ENCODE data around the gene TRIO. TPM values are rescaled to one million over a fixed set of nuclear protein-coding genes. Genes with fewer than 3 reads are reported as not detected.

Gene TRIO
- total RNA-seq, 2 experiments from 2014 or later = 6.0 to 6.6 TPM

DNA sequence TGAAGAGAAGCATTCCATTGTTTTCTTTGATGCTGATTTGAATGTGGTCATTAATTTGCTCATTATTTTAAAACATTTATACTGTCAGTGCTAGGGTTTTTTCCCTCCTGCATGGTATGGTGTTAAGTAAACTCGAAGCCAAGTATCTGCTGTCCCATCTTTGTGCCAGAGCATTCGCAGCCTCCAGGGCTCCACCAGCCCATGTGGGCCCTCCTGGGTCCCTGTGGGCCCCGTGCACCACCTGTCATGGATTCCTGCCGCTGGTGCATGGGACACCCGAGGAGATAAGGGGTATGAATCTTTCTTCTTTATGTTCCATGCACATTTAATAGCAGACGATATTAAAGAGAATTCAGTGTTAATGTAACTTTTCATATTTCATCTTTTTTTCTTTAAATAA is 95.1 kb downstream of the TRIO start:
- Mint-ChIP-seq H3K4me1 (ENCODE audit: low read depth) (no peaks in the 10 kb centered on the region), H3K9me3 (no peaks in the 10 kb centered on the region), H3K4me3 (no peak overlapping the region), H3K27ac (no peak overlapping the region), H3K36me3 (no peaks in the 10 kb centered on the region), H3K27me3 (peaks cover 8% of the 10 kb centered on the region)
- POLR2A ChIA-PET = no interaction called here
- DNase-seq = no peak
- CTCF ChIA-PET = no interaction called here
- intact Hi-C loops (cut with micrococcal nuclease) = no loop called here

DNA sequence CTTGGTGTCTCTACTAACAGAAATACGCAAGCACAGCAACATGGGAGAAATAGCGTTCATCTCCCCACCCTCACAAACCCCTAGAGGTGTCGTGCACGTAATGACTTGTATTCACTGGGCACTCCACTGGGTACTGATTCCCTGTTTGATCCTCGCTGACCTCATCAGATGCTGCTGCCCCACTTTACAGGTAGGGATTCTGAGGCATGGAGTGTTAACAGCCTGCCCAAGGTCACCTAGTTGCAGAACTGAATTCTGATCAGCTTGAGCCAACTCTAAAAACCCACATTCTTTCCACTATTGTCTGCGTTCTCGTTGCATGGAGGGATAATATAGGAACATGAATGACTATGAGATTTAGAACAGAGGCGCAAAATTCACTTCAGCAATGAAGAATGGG is 96.3 kb downstream of the TRIO start:
- ChIA-PET CTCF (no interaction called here), POLR2A (no interaction called here)
- H3K9me3 Mint-ChIP-seq = no peaks in the 10 kb centered on the region
- H3K27me3 Mint-ChIP-seq = peaks cover 6% of the 10 kb centered on the region
- no peak for DNase-seq
- no peaks in the 10 kb centered on the region for H3K4me1 Mint-ChIP-seq (ENCODE audit: low read depth)
- H3K36me3 Mint-ChIP-seq = no peaks in the 10 kb centered on the region
- intact Hi-C loops (cut with micrococcal nuclease) = no loop called here
- H3K4me3 Mint-ChIP-seq = no peak overlapping the region
- no peak overlapping the region for H3K27ac Mint-ChIP-seq

DNA sequence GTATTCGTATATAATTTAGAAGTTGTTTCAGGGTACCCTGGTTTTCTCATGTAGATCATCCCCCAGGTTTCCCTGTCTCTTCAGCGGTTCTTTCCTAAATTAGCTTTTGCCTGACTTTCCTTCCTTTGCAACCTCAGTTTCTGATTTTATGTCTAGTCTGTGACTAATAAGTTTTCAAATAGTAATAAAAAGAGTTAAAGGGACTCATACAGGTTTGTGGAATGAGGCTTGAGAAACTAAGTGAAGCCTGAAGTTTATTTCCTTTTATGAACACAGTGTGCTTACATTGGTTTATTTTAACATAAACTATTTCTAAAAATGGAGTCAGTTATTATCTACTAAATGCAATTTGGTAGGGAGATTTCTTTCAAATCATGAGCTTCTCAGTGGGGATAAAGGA is 96.8 kb downstream of the TRIO start:
- no peak overlapping the region for H3K27ac Mint-ChIP-seq
- H3K4me3 Mint-ChIP-seq = no peak overlapping the region
- H3K27me3 Mint-ChIP-seq = peaks cover 9% of the 10 kb centered on the region
- intact Hi-C loops (cut with micrococcal nuclease) = no loop called here
- no peaks in the 10 kb centered on the region for H3K4me1 Mint-ChIP-seq (ENCODE audit: low read depth)
- ChIA-PET CTCF (no interaction called here), POLR2A (no interaction called here)
- no peak for DNase-seq
- no peaks in the 10 kb centered on the region for H3K9me3 Mint-ChIP-seq
- H3K36me3 Mint-ChIP-seq = no peaks in the 10 kb centered on the region

DNA sequence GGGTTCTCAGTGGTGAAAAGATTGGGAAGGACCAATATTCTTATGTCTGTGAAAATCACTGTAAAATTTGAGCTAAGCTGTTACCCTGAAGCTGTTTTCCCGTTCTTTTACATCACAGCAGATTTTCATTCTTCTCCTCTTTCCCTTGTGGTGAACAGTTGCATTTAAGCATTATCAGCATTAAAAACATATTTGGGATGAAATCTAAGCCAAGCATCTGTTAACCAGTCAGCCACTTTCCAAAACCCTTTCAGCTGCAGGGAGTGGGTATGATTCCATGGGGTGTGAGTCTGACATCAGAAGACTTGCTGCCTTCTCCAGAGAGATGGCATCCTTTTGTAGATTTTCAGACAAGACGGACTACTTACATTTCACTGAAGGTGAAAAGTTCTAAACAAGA is 97.2 kb downstream of the TRIO start:
- intact Hi-C loops (cut with micrococcal nuclease) = no loop called here
- no peak overlapping the region for H3K27ac Mint-ChIP-seq
- H3K4me3 Mint-ChIP-seq = no peak overlapping the region
- H3K36me3 Mint-ChIP-seq = no peaks in the 10 kb centered on the region
- ChIA-PET CTCF (no interaction called here), POLR2A (no interaction called here)
- H3K4me1 Mint-ChIP-seq (ENCODE audit: low read depth) = no peaks in the 10 kb centered on the region
- no peaks in the 10 kb centered on the region for H3K9me3 Mint-ChIP-seq
- no peak for DNase-seq
- H3K27me3 Mint-ChIP-seq = peaks cover 7% of the 10 kb centered on the region

DNA sequence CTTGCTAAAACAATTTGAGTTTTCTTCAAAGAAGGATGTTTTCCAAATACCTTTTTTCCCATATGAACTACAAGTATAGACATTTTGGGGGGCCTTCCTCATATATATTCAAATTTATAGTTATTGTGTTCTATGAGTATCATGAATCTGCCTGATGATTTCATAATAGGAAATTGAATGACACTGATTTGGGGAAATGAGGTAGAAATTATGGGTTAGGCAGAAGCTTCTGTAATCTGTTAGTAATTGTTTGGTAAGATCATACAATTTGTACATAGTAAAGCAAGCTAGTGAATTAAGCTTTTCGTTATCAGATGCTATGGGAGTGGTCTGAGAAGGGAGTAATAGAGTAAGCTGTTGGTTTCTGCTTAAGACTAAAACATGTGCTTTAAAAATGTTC is 98.0 kb downstream of the TRIO start:
- POLR2A ChIA-PET = no interaction called here
- no peak for DNase-seq
- H3K27me3 Mint-ChIP-seq = peaks cover 7% of the 10 kb centered on the region
- H3K27ac Mint-ChIP-seq = no peak overlapping the region
- CTCF ChIA-PET = no interaction called here
- H3K4me1 Mint-ChIP-seq (ENCODE audit: low read depth) = no peaks in the 10 kb centered on the region
- no peak overlapping the region for H3K4me3 Mint-ChIP-seq
- H3K36me3 Mint-ChIP-seq = no peaks in the 10 kb centered on the region
- intact Hi-C loops (cut with micrococcal nuclease) = no loop called here
- H3K9me3 Mint-ChIP-seq = no peaks in the 10 kb centered on the region

DNA sequence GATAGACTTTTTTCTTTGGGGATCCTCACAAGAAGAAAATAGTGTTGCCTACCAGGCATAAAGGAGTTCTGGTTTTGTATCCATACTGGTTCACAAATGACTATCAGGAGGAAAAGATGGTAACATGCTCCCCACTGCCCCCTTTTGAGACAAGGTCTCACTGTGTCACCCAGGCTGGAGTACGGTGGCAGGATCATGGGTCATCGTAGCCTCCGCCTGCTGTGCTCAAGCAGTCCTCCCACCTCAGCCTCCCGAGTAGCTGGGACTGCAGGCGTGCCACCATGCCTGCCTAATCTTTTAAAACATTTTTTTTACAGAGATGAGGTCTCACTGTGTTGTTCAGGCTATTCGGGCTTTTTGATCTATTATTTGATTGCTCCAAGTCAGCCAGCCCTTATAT is 99.3 kb downstream of the TRIO start:
- Mint-ChIP-seq H3K27ac (no peak overlapping the region), H3K36me3 (no peaks in the 10 kb centered on the region), H3K4me3 (no peak overlapping the region), H3K9me3 (no peaks in the 10 kb centered on the region), H3K27me3 (peaks cover 10% of the 10 kb centered on the region), H3K4me1 (ENCODE audit: low read depth) (no peaks in the 10 kb centered on the region)
- intact Hi-C loops (cut with micrococcal nuclease) = no loop called here
- ChIA-PET CTCF (no interaction called here), POLR2A (no interaction called here)
- no peak for DNase-seq

DNA sequence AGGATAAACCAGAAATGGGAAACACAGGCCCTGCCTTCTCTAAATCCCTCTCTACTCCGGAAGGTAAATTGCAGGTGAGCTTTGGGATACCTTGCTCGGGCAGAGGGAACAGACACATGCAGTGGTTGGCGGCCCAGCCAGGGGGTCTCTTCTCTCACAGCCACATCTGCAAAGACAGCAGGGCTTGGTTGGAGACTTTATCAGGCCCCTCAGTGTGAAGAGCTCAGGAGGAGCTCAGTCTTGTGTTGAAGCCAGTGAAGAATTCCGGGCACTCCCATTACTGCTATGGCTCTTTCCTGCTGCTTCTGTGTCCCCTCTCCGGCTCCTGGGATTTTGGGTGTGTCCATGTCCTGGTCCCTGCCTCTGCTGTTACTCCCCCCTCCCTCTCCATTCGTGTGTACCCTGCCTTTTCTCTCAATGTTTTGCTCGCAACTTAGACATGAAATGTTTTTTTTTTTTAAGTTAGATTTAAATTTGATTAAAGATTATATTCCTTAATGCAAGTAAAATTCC is 99.8 kb downstream of the TRIO start:
- Mint-ChIP-seq H3K27ac (no peak overlapping the region), H3K9me3 (no peaks in the 10 kb centered on the region), H3K4me1 (ENCODE audit: low read depth) (no peaks in the 10 kb centered on the region), H3K4me3 (no peak overlapping the region), H3K27me3 (peaks cover 10% of the 10 kb centered on the region), H3K36me3 (no peaks in the 10 kb centered on the region)
- CTCF ChIA-PET = no interaction called here
- POLR2A ChIA-PET = no interaction called here
- DNase-seq = no peak
- intact Hi-C loops (cut with micrococcal nuclease) = no loop called here

DNA sequence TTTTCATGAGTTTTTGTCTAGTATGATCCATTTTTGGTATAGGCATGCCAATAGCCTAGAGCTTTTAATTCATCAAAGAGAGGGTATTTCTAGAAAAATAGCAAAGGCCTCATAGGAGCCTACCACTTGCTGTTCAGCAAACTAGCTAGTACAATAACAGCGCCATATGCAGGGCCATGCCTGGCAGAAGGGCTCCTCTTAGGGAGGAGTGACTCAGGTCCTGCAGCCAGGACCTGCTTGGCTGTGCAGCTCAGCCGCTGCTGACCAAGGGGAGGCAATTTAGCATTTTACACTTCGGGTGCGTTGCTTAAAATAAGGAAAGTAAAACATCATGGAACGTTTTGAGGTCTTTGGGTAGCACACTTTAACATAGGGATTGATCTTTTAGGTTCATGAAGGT is 100.6 kb downstream of the TRIO start:
- ChIA-PET CTCF (no interaction called here), POLR2A (no interaction called here)
- H3K36me3 Mint-ChIP-seq = no peaks in the 10 kb centered on the region
- no peaks in the 10 kb centered on the region for H3K4me1 Mint-ChIP-seq (ENCODE audit: low read depth)
- H3K9me3 Mint-ChIP-seq = no peaks in the 10 kb centered on the region
- no peak for DNase-seq
- peaks cover 10% of the 10 kb centered on the region for H3K27me3 Mint-ChIP-seq
- intact Hi-C loops (cut with micrococcal nuclease) = no loop called here
- H3K4me3 Mint-ChIP-seq = no peak overlapping the region
- H3K27ac Mint-ChIP-seq = no peak overlapping the region

DNA sequence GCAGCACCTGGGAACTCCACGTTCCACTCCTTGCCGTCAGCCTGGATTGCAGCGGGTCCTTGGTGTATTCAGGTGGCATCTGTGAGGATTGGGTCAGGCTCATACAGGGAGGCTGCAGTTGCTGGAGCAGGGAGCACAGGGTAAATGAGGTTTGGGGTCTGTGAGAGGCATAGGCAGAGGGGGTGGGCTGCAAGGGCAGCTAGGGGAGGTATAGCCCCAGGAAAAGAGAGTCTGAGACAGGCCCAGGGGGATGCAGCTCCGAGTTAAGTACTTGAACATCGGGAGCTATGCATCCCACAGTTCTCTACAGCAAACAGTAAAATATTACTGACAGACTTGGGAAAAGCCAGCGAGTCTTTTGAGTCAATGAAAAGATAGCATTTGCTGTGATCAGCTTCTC is 101.6 kb downstream of the TRIO start:
- no peaks in the 10 kb centered on the region for H3K9me3 Mint-ChIP-seq
- H3K4me3 Mint-ChIP-seq = no peak overlapping the region
- no peak overlapping the region for H3K27ac Mint-ChIP-seq
- DNase-seq = no peak
- no peaks in the 10 kb centered on the region for H3K36me3 Mint-ChIP-seq
- peaks cover 7% of the 10 kb centered on the region for H3K27me3 Mint-ChIP-seq
- intact Hi-C loops (cut with micrococcal nuclease) = no loop called here
- POLR2A ChIA-PET = no interaction called here
- CTCF ChIA-PET = no interaction called here
- H3K4me1 Mint-ChIP-seq (ENCODE audit: low read depth) = no peaks in the 10 kb centered on the region

DNA sequence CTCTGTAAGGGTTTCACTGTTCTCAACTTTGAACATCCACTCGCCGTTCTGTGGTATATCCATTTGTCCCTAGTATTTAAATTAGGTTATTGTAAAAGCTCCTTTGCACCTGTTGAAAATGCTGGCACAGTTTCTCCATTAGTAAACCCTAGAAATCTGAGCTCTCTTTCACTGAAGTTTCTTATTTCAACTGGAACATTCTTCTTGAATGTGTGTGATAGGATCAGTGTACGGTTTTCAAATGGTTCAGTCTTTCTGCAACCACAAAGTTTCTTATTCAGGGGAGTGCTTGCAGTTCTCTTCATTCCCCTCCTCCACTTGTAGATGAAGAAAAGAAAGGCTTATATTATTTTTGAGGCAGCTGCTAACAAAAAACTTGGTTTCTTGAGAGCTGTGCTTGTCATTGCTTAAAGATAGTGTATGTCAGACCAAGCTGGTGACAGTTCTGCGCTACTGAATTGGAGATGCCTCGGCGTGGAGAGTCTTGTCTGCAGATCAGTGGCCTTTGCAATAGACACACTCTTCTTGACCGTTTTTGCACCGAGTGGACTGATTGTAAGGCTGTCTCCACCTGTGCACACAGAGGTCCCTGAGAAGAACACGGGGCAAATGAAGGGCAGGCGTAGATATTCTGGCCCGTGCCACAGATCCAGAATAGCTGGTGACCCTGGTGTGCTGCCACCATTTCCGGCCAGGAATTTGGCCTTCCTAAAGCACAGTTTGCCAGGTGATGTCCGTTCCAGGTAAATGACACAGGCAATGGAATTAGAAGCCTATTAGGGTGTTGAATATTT is 102.2 kb downstream of the TRIO start:
- Mint-ChIP-seq H3K4me1 (ENCODE audit: low read depth) (no peaks in the 10 kb centered on the region), H3K9me3 (no peaks in the 10 kb centered on the region), H3K36me3 (no peaks in the 10 kb centered on the region), H3K4me3 (no peak overlapping the region), H3K27ac (no peak overlapping the region), H3K27me3 (peaks cover 7% of the 10 kb centered on the region)
- POLR2A ChIA-PET = no interaction called here
- no peak for DNase-seq
- intact Hi-C loops (cut with micrococcal nuclease) = no loop called here
- CTCF ChIA-PET = no interaction called here

DNA sequence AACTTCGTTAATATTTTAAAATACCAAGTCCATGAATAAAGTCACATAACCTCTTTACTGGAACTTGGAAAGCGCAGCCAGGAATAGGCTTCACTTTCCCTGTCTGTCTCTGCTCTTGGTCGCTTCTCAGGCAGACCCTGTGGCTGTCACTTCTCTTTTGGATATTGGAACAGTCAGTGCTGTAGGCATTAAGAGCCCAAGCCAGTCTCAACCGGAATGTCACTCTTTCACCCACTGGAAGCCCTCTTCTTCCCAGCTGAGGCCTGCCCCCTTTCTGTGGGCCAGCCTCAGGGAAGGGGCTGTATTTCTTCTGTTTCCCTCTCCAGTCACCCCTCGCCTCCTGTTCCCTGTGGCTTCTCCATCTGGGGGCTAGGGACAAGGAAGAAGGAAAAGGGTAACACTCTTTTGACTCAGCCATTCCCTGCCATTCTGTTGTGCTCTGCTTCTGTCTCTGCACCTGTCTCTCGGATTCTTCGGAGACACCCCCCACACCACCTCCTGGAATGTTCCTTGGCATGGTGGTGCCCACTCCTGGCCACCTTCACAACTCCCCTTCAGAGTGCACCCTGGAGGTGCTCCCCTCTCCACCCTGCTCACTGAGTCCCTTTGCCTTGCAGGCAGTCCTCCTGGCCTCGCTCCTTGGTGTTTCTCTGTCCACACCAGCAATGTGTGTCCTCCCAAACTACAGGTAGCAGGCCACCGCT is 103.4 kb downstream of the TRIO start:
- POLR2A ChIA-PET = no interaction called here
- Mint-ChIP-seq H3K36me3 (no peaks in the 10 kb centered on the region), H3K9me3 (no peaks in the 10 kb centered on the region), H3K4me1 (ENCODE audit: low read depth) (no peaks in the 10 kb centered on the region), H3K4me3 (no peak overlapping the region), H3K27ac (no peak overlapping the region), H3K27me3 (peaks cover 11% of the 10 kb centered on the region)
- intact Hi-C loops (cut with micrococcal nuclease) = no loop called here
- CTCF ChIA-PET = no interaction called here
- DNase-seq = no peak

DNA sequence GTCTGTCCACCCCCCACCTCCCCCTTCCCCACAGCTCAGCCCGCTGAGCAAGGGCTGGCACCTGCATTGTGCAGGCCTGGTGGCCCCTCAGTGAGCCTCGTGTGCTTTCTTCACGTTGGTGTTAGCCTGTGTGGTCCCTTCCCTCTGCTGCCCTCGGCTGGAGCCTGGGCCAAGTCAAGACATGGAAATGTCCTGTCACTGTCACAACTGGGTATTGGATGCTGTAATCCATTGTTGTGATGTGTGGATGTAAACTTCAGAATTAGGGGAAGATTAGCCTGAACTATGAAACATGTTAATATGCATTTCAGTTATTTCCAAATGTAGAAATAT is 103.9 kb downstream of the TRIO start:
- H3K27me3 Mint-ChIP-seq = peaks cover 12% of the 10 kb centered on the region
- ChIA-PET POLR2A (no interaction called here), CTCF (no interaction called here)
- H3K9me3 Mint-ChIP-seq = no peaks in the 10 kb centered on the region
- intact Hi-C loops (cut with micrococcal nuclease) = no loop called here
- no peak overlapping the region for H3K4me3 Mint-ChIP-seq
- H3K4me1 Mint-ChIP-seq (ENCODE audit: low read depth) = no peaks in the 10 kb centered on the region
- no peaks in the 10 kb centered on the region for H3K36me3 Mint-ChIP-seq
- H3K27ac Mint-ChIP-seq = no peak overlapping the region
- DNase-seq = no peak

All from activated CD4-positive, alpha-beta memory T cell treated with anti-CD3 and anti-CD28 coated beads for 36 hours (primary cell).